ENCODE results near the gene SEZ6L2. TPM values are rescaled to one million over a fixed set of nuclear protein-coding genes. Genes with fewer than 3 reads are reported as not detected.

Gene SEZ6L2
- total RNA-seq, 1 experiment from 2014 or later: 68.9 TPM

GRCh38 chr16:29881050-29881449 is 18.3 kb downstream of the SEZ6L2 start:
- Mint-ChIP-seq H3K36me3 (ENCODE audit: insufficient read depth, unreplicated experiment) (peaks cover 19% of the 10 kb centered on the region), H3K27me3 (ENCODE audit: unreplicated experiment) (no peaks in the 10 kb centered on the region), H3K9me3 (ENCODE audit: low read depth, unreplicated experiment) (no peaks in the 10 kb centered on the region), H3K4me3 (ENCODE audit: low read depth, unreplicated experiment) (no peak overlapping the region), H3K4me1 (ENCODE audit: low read depth, unreplicated experiment) (no peaks in the 10 kb centered on the region), H3K27ac (ENCODE audit: unreplicated experiment) (no peak overlapping the region)
- BruUV-seq (replicated peaks): no TSS peak
- CTCF ChIA-PET: interaction anchor here (0.8 kb wide), 1 partner anchor 18 kb away, joined by 3 read pairs; the partner anchor contains the start of gene CDIPT
- intact Hi-C loops (cut with micrococcal nuclease; ENCODE audit: unreplicated experiment): no loop called here
- TF ChIP-seq CTCF (IDR thresholded peaks at IDR 0.05; ENCODE audit: unreplicated experiment): no peak
- no peak for DNase-seq

- Mint-ChIP-seq H3K9me3 (ENCODE audit: low read depth, unreplicated experiment) (no peaks in the 10 kb centered on the region), H3K4me3 (ENCODE audit: low read depth, unreplicated experiment) (no peak overlapping the region), H3K4me1 (ENCODE audit: low read depth, unreplicated experiment) (no peaks in the 10 kb centered on the region), H3K36me3 (ENCODE audit: insufficient read depth, unreplicated experiment) (peaks cover 13% of the 10 kb centered on the region), H3K27me3 (ENCODE audit: unreplicated experiment) (no peaks in the 10 kb centered on the region), H3K27ac (ENCODE audit: unreplicated experiment) (no peak overlapping the region)
- intact Hi-C loops (cut with micrococcal nuclease; ENCODE audit: unreplicated experiment): no loop called here
- CTCF ChIA-PET: no interaction called here
- no TSS peak for BruUV-seq (replicated peaks)
- TF ChIP-seq CTCF (IDR thresholded peaks at IDR 0.05; ENCODE audit: unreplicated experiment): no peak
- no peak for DNase-seq
Measured at GRCh38 chr16:29878172-29878571, 21.2 kb downstream of the SEZ6L2 start.

GRCh38 chr16:29877266-29877961 is 21.9 kb downstream of the SEZ6L2 start:
- no peak for DNase-seq
- Mint-ChIP-seq H3K27ac (ENCODE audit: unreplicated experiment) (no peak overlapping the region), H3K9me3 (ENCODE audit: low read depth, unreplicated experiment) (no peaks in the 10 kb centered on the region), H3K4me3 (ENCODE audit: low read depth, unreplicated experiment) (no peak overlapping the region), H3K36me3 (ENCODE audit: insufficient read depth, unreplicated experiment) (peaks cover 13% of the 10 kb centered on the region), H3K4me1 (ENCODE audit: low read depth, unreplicated experiment) (no peaks in the 10 kb centered on the region), H3K27me3 (ENCODE audit: unreplicated experiment) (no peaks in the 10 kb centered on the region)
- CTCF ChIA-PET: no interaction called here
- intact Hi-C loops (cut with micrococcal nuclease; ENCODE audit: unreplicated experiment): no loop called here
- no peak for TF ChIP-seq CTCF (IDR thresholded peaks at IDR 0.05; ENCODE audit: unreplicated experiment)
- BruUV-seq (replicated peaks): no TSS peak

GRCh38 chr16:29876594-29877249 is 22.6 kb downstream of the SEZ6L2 start:
- TF ChIP-seq CTCF (IDR thresholded peaks at IDR 0.05; ENCODE audit: unreplicated experiment): no peak
- Mint-ChIP-seq H3K4me3 (ENCODE audit: low read depth, unreplicated experiment) (no peak overlapping the region), H3K9me3 (ENCODE audit: low read depth, unreplicated experiment) (no peaks in the 10 kb centered on the region), H3K4me1 (ENCODE audit: low read depth, unreplicated experiment) (no peaks in the 10 kb centered on the region), H3K27me3 (ENCODE audit: unreplicated experiment) (no peaks in the 10 kb centered on the region), H3K27ac (ENCODE audit: unreplicated experiment) (no peak overlapping the region), H3K36me3 (ENCODE audit: insufficient read depth, unreplicated experiment) (peaks cover 13% of the 10 kb centered on the region)
- DNase-seq: no peak
- intact Hi-C loops (cut with micrococcal nuclease; ENCODE audit: unreplicated experiment): no loop called here
- CTCF ChIA-PET: no interaction called here
- no TSS peak for BruUV-seq (replicated peaks)

Data from Calu3 (cell line).